GM03348 (cell line): Measurements from ENCODE around the gene CDHR2.
"Not testable (repeated sequence)": the region's sequence is repeated elsewhere in the genome, so short reads cannot be mapped to it uniquely, and the experiment has no call there.

Source experiments
- DNase-seq: peaks from one replicate; pipeline ENCODE4 v3.0.0; 2012; ENCODE audit warnings: low spot score

CDHR2 gene

DNA sequence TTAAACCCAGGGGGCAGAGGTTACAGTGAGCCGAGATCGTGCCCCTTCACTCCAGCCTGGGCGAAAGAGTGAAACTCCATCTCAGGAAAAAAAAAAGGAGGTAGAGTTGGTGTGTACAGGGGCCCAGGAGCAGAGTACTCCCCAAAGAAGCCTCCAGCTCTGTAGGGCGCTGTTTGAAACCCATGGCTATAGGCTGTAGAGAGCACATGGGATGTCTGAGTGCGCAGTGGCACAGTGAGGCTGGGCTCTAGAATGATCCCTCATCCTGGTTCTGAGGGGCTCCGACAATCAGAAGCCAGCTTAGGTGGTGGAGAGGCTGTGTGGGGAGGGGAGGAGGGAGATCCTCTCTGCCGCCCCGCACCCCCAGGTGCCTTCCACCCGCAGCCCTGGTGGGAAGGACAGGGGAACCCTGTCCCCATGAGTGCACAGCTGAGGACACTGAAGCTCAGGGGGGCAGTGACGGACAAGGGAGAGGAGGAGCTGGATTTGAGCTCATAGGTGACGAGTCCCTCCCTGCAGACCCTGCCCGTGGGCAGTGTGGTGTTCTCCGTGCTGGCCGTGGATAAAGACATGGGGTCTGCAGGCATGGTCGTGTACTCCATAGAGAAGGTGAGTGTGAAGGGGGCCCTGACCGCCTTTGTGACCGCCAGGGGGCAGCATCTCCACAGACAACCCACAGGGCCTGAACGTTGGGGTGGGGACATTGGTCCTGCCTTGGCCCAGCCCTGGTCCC is 24.6 kb downstream of the CDHR2 start:
- peak; percentile 90 for DNase-seq

DNA sequence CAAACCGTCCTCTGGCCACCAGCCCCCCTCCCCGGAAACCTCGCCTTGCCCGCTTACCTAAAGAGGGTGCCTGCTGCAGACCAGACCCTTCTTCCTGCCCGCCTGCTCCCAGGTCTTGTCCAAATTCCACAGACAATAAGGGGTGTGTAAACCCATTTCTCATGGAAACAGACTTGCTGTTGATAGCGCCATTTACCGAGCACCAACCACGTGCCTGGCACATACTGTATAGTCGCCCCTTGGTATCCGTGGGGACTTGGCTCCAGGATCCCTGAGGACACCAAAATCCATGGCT is 25.1 kb downstream of the CDHR2 start:
- DNase-seq: no peak

DNA sequence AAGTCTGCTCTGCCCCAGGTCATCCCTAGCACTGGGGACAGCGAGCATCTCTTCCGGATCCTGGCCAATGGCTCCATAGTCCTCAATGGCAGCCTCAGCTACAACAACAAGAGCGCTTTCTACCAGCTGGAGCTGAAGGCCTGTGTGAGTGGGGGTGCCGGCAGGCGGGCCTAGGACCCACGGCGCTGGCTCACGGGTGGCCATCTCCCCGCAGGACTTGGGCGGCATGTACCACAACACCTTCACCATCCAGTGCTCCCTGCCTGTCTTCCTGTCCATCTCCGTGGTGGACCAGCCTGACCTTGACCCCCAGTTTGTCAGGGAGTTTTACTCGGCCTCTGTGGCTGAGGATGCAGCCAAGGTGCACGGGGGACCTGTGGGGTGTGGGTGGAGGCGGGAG is 25.9 kb downstream of the CDHR2 start:
- no peak for DNase-seq

DNA sequence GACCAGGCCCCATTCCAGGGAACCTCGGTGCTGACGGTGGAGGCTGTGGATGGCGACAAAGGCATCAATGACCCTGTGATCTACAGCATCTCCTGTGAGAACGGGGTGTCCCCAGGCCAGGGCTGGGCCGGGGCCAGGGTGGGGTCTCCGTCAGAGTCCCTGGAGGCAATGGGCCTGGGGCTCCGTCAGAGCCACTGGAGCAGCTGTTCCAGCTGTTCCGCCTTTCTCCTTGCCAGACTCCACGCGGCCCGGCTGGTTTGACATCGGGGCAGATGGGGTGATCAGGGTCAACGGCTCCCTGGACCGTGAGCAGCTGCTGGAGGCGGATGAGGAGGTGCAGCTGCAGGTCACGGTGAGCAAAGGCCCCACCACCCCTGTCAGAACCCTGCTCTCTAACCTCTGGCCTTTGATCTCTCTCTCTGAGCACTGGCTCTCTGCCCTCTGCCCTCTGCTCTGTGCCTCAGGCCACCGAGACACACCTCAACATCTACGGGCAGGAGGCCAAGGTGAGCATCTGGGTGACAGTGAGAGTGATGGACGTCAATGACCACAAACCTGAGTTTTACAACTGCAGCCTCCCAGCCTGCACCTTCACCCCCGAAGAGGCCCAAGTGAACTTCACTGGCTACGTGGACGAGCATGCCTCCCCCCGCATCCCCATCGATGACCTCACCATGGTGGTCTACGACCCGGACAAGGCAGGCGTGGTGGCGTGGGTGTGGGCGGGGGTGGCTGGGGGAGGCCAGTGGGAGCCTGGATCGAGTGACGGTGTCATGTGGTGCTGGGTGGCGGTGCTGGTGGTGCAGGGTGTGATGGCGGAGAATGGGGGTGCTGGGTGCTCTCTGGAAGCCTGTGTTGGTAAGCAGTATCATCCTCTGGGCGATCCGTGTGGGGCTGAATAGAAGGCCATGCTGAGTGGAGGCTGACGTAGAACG is 26.6 kb downstream of the CDHR2 start:
- no peak for DNase-seq

DNA sequence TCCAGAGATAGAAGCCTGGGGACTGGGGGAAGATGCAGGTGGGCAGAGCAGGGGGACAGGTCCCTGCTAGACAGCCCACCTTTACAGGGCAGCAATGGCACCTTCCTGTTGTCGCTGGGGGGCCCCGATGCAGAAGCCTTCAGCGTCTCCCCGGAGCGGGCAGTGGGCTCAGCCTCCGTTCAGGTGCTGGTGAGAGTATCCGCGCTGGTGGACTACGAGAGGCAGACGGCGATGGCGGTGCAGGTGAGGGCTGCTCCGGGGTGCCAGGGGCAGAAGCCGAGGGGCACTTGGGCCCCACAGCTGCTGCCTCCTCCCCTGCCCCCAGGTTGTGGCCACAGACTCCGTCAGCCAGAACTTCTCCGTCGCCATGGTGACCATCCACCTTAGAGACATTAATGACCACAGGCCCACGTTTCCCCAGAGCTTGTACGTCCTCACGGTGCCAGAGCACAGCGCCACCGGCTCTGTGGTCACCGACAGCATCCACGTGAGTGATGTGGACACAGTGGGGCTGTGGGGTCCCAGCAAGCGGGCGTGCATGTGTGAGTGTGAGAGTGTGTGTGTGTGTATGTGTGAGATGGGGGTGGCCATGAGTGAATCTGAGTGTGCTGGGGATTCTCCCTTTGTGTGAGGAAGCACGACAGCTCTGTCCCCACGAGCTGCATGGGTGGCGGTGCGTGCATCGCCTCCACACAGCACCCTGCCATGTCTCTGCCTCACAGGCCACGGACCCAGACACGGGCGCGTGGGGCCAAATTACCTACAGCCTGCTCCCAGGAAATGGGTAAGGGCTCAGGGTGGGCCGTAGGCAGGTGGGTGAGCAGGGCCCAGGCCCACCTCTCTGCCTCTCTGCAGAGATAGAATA is 28.4 kb downstream of the CDHR2 start:
- no peak for DNase-seq

DNA sequence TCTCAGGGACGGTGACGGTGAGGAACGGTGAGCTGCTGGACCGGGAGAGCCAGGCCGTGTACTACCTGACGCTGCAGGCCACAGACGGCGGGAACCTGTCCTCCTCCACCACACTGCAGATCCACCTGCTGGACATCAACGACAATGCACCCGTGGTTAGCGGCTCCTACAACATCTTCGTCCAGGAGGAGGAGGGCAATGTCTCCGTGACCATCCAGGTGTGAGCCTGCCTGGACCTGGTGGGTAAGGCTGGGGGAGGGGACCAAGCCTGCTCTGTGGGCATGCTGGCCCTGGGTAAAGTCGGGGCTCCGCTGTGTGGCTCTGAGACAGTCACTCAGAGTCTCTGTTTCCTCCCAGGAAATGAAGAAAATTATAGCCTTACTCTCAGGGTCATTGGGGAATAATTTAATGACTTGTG is 29.3 kb downstream of the CDHR2 start:
- DNase-seq: peak; percentile 45

DNA sequence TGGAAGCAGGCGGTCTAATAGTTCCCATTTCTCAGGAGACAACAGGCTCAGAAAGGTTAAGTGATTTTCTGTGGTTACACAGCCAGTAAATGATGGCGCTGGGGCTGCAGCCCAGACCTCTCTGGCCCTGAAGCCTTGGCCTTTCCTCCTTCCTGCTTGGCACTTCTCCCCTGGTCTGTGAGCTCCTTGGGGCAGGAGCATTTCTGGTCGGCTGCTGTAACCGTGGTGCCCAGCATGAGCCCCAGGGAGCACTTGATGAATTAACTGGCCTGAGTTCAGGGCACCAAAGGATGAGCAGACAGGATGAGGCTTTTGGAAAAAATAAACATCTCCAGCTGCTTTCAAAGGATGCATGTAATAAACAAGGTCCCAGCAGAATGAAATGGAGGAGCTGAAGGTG is 30.2 kb downstream of the CDHR2 start:
- no peak for DNase-seq

DNA sequence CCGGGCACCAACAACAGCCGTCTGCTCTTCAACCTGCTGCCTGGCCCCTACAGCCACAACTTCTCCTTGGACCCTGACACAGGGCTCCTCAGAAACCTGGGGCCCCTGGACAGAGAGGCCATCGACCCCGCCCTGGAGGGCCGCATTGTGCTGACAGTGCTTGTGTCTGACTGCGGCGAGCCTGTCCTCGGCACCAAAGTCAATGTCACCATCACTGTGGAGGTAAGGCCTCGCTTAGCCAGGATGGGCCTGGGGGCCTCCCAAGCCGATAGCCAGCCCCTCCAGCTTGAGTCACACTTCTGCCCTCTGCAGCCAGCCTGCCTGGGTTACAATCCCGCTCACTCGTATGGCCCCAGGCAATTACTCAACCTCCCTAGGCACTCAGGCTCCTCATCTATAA is 32.2 kb downstream of the CDHR2 start:
- no peak for DNase-seq

DNA sequence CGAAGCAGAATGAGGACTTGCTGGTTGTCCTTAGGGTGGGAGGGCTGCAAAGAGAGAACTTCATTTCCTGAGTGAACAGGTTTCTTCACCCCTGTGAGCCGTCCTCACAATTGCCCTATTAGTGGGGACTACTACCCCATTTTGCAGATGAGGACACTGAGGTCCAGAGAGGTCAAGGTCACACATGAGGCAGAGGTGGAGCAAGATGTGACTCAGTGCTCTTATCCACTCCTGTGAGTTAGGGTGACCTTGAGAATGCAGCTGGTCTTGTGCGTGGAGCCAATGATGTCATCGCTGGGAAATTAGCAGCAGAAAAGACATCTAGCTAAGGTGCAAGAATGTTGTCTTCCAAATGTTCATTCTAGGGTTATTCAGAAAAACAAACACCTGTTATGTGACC is 33.9 kb downstream of the CDHR2 start:
- DNase-seq: no peak

DNA sequence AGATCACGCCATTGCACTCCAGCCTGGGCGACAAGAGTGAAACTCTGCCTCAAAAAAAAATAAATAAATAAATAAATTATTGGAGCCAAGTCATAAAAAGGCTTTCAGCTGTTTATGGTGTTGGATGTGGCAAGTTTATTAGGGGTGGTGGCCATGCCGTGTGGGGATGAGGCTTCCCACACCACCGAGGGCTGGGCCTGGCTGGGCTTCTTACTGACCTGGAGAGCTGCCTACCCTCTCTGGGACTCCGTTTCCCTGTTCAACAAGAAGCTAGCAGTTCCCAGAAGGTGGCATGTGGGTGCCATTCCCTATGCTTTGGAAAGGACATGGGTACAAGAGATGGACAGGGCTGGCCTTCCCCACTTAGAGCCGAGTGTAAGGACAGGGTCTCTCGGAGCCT is 38.3 kb downstream of the CDHR2 start:
- DNase-seq: no peak

DNA sequence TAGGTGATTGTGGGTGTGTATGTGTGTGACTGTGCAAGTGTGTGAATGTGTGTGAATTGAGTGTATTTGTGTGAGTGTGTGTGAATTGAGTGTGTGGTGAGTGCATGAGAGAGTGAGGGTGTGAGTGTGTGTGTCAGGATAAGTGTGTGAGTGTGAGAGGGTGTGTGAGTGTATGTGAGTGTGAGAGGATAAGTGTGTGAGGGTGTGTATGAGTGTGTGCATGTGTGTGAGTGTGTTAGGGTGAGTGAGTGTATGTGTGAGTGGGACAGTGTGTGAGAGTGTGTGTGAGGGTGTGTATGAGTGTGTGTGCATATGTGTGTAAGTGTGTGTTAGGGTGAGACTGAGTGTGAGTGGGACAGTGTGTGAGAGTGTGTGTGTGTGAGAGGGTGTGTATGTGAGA is 39.2 kb downstream of the CDHR2 start:
- no peak for DNase-seq

DNA sequence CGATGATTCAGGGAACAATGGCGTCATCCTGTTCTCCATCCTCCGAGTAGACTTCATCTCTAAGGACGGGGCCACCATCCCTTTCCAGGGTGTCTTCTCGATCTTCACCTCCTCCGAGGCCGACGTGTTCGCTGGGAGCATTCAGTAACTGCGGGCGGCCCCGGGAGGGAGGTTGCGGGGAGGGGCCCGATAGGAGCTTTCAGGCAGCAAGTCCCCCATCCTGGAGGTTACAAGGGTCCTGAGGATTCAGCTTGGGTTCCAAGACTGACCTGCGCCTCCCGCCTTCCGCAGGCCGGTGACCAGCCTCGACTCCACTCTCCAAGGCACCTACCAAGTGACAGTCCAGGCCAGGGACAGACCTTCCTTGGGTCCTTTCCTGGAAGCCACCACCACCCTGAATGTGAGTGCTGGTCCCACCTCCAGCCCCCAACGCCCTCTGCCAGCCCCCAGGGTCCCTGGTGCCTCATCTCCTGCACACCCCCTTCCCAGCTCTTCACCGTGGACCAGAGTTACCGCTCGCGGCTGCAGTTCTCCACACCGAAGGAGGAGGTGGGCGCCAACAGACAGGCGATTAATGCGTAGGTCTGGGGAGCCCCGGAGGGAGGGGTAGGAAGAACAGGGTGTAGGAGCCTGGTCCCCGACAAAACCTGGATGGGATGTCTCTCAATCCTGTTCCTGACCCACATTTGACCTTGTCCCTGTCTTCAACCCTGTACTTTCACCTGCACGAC is 40.1 kb downstream of the CDHR2 start:
- DNase-seq: no peak

DNA sequence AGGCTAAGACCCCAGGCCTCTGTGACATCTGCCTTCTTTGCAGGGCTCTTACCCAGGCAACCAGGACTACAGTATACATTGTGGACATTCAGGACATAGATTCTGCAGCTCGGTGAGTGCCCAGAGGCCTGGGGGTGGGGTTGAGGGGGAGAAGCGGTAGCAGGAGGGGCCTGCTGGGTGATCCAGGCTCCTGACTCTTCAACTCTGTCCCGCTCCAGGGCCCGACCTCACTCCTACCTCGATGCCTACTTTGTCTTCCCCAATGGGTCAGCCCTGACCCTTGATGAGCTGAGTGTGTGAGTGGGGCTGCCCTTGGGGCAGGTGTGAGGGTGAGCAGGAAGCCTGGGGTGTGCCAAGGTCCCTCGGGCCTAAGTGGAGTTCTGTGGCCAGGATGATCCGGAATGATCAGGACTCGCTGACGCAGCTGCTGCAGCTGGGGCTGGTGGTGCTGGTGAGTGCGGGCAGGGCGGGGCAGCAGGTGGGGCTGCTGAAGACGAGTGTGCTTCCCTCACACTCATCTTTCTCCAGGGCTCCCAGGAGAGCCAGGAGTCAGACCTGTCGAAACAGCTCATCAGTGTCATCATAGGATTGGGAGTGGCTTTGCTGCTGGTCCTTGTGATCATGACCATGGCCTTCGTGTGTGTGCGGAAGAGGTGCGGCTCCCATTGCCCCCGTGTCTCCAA is 41.0 kb downstream of the CDHR2 start:
- DNase-seq: no peak

DNA sequence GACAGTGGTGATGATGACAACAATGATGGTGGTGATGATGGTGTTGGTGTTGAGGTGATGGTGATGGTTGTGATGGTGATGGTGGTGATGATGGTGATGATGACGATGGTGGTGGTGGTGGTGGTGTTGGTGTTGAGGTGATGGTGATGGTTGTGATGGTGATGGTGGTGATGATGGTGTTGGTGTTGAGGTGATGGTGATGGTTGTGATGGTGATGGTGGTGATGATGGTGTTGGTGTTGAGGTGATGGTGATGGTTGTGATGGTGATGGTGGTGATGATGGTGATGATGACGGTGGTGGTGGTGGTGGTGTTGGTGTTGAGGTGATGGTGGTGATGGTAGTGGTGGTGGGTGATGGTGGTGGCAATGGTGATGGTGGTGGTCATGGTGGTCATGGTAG is 42.5 kb downstream of the CDHR2 start:
- DNase-seq: not testable (repeated sequence)

DNA sequence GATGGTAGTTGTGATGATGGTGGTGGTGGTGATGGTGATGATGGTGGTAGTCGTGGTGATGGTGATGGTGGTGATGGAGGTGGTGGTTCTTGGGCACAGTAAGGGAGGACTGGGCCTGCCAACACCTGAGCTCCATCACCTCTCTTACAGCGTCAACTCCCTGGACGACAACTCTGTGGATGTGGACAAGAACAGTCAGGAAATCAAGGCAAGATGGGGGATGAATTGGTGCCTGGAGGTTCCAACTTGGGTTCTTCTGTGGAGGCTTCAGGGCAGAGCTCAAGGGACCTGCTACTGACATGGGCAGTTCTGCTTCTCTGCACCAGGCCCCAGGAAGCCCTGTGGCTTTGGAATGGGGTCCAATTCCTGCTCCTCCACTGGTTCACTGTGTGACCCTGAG is 43.4 kb downstream of the CDHR2 start:
- DNase-seq: no peak

DNA sequence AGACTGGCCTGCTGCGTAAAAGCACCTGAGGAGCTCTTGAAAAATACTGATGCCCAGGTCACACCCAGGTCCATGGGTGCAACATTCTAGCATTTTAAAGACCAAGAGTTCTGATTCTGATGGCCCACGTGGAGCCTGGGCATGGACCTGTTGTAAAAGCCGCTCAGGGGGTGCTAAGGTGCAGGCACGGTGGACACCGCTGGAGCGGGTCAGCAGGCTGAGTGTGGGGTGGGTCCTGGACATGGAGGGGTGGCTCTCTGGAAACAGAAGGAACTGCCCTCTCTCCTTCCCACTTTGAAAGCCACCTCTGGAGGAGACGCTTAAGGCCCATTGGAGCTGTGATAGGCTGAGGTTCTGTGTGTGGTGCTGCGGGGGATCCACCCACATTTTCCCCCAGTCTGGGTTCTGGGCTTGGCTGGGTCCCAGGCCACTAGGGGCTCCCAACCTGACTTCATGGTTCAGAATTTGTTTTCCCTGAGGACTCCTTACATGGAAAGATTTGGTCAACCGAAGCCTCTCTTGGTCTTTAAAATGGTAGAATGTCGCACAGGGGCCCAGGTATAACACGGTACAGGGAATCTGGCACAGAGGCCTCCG is 44.2 kb downstream of the CDHR2 start:
- DNase-seq: no peak

DNA sequence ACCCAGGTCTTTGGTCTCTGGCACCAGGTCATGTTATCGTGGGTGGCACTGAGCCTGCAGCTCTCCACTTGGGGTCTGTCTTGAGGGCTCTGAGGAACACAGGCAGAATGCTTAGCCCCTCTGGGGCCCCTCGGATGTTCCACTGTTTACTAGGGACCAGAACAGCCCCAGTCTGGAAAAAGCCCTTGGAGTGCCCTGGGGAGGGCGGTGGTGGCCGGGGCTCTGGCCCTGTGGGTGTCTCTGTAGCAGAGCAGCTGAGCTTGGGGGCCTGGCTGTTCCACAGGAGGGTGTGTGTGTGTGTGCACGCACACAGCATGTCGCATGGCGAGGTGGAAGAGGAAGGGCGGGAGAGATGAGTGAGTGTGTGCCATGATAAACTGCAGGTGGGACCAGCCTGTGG is 45.4 kb downstream of the CDHR2 start:
- DNase-seq: no peak

DNA sequence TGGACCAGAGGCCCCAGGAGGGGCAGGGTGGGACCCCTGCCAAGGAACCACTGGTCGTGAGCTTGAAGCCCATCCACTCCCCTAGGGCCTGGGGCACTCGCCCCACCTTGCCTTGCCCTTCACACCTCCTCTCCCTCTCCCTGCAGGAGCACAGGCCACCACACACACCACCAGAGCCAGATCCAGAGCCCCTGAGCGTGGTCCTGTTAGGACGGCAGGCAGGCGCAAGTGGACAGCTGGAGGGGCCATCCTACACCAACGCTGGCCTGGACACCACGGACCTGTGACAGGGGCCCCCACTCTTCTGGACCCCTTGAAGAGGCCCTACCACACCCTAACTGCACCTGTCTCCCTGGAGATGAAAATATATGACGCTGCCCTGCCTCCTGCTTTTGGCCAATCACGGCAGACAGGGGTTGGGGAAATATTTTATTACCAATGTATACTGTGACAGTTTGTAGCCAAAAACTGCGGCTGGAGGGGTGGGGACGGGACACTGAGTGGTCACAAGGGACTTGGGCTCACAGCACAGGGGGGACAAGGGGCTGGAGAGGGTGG is 46.3 kb downstream of the CDHR2 start:
- DNase-seq: no peak

DNA sequence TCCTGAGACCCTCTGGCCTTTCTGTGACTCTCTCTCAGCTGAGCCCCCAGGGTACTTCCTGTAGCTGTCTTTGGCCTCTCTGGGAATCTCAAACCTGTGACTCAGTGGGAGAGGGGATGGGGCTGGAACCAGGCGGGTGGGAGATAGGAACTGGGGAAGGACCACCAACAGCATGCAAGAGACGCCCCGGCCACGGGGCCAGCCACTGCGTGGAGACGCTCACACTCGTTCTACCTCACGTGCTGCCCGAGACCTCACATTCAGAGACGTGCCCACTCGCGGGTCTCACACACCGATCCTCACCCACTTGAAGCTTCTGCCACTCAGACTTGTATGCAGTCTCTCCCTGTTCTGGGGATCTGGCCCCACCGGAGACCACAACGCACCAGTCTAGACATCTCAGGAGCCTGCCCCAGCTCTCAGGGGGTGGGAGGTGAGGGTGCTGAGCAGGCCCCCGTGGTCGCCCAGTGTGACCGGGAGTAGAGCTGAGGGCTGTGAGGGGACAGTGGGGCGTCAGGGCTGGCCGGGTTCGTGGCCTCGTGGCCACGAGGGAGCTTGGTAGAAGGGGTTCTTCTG is 47.0 kb downstream of the CDHR2 start:
- DNase-seq: no peak

DNA sequence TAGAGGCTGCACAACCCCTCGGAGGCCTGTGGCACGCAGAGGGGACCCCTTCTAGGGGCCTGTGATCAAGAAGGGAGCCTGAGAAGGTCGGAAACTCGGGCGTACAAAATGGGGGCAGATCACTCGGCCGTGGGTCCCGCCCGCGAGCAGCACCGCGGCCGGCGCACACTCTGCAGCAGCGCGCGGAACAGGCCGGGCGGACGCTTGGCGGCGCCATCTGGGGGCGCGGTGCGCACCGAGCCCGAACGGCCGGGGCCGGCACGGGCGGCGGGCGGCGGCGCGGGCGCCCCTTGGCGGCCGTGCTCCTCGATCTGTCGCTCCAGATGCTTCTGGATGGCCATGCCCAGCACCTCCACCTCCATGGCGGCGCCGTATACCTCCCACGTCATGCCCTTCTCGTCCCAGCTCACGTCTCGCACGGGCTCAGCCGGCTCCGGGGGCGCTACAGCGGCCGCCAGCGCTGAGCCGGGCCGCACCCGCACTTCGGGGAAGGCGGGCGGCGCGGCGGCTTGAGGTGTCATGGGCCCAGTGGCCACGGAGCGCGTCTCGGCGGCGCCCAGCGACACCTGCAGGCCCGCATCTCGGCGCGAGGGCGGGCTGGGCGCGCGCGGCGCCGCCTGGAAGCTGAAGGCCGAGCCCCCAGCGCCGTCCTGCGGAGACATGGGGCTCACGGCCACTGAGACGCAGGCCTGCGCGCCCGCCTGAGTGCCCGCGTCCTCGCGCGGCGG is 47.7 kb downstream of the CDHR2 start:
- DNase-seq: peak; percentile 54
